DMS 273 (cell line): ENCODE measurements around the gene ATP5F1E.
A peak's percentile ranks its signal among the peaks of the same experiment; 100 is the strongest.

Source experiments
- DNase-seq: peaks from one replicate; lab custom pipeline; 2025; ENCODE audit not compliant: unreplicated experiment; lab: John Stamatoyannopoulos, UW

ATP5F1E gene

DNA sequence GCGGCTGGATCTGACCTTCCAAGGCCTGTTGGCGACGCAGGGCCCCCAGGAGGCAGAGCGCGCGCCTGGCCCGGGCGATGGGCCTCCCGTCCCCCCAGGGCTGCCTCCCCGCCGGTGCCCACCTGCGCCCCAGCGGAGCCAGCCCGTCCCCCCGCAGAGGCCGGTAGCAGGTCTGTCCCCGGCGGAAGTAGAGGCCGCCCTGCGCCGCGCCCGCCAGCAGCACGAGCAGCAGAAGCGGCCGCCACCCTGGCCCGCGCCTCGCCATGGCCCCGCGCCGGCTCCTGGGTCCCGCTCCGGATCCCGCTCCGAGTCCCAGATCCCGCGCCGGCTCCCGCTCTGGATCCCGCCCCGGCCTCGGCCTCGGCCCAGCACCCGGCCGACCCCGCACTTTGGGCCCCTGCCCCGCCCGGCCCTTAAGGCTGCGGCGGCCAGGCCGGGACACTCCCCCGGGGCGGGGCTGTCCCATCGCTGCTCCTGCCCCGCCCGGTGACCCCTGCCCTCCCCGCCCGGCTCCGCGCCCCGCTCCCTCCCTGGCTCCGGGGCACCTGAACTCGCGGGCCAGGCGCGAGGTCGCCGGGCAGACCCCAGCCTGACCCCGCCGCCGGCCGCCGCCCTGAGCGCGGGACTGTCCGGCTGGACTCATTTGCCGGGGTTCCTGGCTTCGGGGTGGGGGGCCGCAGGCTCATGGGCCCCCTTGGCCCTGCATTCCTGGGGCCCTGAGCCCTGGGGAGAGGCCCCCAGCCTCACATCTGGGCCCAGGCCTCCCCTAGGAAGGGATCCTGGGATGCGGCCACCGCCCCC lies 25.1 kb downstream of the ATP5F1E start, which contains the start of gene CTSZ:
CTSZ (minus strand) TSS at position 391 of the 801 bp plus-strand sequence; CDS start at position 265, 126 bp downstream.
- peak; percentile 67 for DNase-seq

DNA sequence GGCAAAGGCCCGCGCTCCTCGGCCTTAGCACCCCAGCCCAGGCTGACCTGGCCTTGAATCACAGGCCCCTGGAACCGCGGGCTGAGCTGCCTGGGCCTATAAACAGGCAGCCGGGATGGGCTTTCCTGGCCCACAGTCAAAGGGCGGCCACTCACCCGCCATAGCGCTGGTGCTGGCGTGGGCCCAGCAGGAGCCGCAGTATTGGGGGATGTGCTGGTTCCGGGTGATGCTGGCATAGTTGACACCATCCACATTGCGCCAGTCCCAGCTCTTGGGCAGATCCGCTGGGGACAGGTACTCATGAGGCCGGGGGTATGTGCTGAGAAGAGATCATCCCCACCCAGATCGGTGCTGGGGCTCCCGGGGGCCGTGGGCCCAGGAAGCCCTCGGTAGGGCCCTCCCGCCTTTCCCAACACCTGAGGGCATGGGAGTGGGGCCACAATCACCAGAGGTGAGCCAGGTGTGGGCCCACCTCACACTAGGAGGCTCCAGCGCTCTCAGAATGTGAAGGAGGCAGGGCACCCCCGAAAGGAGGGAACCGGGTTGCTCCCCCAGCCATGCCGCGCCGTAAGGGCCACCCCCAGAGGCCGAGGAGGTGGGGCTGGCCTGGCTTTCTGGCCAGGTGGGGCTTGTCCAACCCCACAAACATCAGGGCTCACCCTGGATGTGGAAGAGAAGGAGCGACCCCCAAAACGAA lies 25.8 kb downstream of the ATP5F1E start:
- no peak for DNase-seq

DNA sequence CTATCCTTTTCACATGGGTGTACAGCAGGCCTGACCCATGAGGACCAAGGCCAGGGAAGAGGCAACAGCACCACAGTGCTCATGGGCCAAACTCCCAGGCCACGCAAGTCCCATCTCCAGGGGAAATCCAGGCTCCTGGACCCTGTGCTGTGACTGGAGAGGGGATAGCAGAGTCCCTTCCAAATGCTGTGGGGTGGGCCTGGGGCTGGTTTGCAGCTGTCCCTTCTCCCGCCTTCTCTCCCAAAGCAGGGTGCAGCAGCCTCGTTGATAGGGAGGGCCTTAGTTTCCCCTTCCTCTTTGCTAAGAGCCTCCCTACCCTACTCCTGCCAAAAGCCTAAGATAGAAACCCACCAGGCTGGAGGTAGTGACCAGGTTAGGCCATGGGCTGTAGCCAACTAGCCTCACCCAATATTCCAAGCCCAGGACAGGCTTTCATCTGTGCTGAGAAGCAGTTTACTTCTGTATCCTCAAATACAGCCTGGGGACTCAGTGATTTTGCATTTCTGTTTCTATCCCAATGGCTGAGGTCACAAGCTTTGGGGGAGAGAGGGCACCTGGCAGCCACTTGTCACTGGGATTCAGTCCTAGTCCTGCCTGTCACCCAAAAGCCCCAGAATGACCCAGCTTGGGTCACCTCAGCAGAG lies 26.5 kb downstream of the ATP5F1E start:
- no peak for DNase-seq

DNA sequence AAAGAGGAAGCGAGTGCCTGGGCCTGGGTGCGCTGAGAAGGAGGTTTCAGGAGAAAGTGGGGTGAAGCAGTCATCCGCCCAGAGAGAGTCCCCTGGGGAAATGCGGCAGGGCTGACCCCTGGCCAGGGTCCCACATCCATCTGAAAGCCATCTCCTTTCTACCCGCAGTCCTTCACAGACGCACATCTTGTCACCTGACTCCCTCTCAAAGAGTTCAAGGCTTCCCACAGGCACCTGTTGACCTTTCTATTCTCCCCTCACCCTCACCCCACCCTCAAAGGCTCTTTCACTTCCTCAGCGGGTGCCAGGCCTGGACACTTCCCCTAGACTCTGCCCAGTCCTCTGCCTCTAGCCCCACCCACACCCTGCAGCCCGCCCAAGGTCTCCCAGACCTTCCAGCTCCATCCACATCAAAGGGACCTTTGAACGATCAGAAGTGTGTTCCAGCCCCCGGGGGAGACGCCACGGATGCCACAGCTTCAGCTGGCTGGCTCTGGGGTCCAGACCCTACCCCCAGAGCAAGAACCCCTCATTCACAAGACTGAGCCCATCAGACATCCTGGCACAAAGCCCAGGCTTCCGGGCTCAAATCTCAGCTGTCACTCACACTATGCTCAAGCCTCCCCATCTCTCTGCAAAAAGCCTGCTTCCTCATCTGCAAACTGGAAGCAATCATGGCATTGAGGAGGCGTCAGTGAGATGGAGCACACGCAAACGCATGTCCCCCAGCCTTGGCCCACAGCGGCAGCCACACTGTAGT lies 27.2 kb downstream of the ATP5F1E start:
- DNase-seq: peak; percentile 32

DNA sequence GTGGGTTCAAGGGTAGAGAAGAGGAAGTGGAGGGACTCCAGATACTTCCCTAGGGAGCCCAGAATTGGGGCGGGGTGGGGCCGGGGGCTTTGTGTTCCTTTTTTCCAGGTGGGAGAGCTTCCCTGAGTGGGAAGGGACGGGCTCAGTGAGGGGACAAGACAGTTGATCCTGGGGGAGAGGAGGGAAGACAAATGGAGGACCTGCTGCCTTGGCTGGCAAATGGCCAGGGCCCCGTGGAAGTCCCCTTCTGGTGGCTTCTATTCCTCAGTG lies 27.7 kb downstream of the ATP5F1E start:
- DNase-seq: peak; percentile 21

DNA sequence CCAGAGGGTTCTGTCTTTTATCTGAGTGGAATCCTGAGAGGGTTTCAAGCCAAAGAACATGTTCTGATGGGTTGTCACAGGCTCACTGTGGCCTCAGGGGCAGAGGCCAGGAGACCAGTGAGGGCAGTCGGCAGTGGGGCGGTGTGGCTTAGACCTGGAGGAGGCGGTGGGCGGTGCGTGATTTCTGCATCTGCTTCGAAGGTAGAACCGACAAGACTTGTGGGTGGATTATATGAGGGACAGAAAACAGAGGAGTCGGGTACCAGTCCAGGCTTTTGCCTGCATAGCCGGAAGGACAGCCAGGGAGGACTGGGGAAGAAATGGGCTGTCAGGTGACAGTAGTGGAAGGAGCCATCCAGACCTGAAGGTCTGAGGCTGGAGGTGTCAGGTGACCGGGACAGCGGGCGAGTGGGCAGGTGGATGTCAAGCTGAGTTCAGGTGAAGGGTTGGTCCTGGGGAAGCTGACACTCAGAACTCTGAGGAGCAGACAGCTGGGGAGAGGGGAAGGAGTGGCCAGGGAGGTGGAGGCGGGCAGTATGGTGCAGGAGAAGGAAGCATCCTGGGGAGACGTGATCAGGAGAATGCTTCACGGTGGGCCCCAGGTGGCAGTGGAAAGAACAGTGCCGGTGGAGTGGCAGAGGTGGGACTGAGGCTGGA lies 28.2 kb downstream of the ATP5F1E start:
- DNase-seq: no peak

DNA sequence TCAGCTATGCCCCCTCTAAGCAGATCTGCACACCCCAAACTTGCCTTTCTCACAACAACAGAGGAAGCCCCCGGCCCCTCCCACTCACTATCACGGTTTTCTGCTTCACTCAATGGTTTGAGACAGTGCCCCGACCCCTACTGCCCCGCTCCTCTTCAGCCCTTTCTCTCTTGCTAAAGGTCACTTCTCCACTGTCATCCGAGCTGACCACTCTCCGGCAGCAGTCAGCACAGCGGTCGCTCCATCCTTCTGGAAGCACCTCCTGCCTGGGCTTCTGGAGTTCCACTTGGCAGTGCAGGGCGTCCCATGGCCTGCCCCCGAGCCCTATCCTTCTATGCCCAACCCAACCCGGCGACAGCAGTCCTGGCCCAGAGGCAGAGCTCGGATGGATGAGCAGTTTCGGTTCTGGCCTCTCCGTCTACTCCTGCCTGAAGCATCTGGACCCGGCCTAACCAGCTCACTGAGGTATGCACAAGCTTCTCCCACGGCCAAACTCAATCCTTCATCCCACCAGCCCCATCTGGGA lies 29.2 kb downstream of the ATP5F1E start:
- DNase-seq: no peak

DNA sequence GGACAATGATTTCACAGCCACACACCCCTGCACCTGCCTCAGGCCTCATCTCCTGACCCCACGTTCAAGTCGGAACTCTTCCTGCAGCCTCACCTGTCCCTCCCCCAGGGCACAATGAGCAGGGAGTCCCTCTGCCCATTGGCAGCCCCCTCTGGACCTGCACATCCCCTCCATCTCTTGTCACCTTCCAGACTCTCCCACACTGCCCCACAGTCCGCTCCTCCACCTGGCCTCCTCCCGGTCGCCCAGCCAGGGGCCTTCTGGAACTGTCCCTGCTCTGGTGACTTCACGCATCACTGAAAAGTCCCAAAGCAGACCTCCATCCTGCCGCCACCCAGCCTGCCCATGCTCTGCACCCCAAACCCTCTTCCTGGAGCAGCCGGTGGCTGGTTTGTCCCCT lies 29.7 kb downstream of the ATP5F1E start:
- DNase-seq: no peak

DNA sequence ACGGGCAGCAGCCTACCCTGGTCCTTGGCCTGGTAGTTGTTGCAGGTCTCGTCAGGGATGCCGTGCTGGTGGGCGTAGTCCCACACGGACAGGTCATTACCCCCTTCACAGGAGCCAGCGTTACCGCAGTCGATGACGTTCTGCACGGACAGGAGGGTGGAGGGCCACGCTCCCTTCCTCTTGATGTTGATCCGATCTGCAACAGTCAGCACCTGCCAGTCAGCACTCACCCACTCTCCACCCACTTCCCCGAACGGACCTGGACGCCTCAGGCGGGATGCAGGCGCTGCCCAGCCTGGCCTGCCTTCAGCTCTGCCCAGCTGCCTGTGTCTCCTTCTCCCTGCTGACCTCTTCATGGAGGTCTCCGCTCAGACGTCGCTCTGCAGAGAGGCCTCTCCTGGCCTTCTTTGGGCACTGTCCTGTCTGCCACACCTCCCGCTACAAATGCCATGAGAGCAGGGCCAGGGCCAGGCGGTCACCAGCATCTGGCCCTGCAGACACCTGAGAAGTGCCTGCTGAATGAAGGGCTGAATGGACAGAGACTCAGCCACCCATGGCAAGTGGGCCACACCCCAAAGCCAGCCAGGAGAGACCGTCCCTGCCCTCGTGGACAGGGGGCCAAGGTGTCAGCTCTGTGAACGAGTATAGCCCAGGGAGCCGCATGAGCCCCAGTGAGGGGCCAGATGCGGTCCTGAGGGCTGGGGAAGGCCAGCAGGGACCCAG lies 30.5 kb downstream of the ATP5F1E start:
- DNase-seq: no peak

DNA sequence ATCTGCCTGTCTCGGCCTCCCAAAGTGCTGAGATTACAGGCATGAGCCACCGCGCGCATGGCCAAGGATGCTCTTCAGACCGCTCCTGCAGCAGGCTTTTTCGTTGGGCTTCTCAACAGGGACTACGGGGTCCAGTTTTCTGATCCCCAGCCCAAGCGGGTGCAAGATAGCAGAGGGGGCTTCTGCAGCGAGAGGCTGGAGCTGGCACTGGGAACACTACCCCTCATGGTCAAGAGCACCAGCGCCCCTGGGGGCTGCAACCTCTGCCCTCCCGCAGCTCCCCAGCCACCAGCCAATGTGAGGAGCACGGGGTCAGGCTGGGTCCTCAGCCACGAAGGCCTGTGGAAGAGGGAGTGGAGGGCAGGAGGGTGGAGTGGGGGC lies 31.1 kb downstream of the ATP5F1E start:
- DNase-seq: no peak

DNA sequence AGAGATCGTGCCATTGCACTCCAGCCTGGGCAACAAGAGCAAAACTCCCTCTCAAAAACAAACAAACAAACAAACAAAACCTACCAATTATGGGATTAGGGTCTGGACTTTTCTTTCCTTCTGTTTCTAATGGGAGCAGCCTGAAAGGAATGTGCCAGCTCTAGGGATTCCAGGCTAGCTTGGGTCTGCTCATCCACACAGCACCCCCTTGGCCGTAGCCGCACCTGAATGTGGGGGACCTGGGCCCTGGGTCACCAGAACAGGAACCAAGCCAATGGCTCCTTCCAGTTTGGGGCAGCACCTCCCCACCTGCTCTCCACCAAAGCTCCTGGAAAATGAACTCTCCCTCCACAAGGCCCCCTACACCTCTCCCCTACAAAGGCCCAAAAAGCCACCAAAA lies 31.8 kb downstream of the ATP5F1E start:
- no peak for DNase-seq

DNA sequence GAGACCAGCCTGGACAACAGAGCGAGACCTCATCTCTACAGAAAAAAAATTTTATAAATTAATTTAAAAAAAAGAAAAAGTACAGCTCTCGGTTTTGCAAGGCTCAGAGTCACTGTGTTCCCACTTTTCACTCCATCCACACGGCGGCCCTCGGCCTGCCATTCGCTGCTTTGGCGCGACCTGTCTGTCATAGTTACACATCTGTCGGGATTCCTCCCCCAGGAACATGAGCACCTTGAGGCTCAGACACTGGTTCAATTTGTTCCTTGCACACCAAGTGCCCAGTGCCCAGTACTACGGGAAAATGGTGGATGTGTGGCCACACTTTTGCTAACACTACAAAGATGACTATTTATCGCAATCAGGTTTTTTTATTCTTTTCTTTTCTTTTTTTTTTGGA lies 33.5 kb downstream of the ATP5F1E start:
- DNase-seq: no peak

DNA sequence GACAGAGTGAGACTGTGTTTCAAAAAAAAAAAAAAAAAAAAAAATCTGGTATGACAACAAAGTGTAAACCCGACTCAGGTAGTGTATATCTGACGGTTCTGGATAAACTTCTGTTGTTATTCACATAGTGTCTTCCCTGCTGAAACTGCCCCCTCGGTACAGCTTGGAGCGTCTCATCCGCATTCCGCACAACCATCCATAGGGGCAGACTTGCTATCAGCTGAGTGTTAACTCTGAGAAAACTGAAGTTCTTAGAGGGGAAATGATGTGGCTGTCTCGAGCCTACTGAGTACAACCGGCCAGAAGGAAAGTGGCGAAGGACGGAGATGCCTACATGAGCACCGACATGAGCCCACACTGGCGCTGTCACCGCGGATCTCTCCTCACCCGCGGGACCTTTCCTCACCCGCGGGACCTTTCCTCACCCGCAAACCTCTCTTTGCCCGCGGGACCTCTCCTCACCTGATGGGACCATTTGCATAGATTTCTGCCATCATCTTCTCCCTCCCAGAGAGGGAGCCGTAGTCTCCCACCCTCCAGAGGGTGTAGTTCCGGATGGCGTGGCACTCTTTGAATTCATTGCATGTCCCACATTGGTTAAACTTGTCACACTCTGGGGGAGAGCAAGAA lies 34.9 kb downstream of the ATP5F1E start:
- DNase-seq: peak; percentile 16

DNA sequence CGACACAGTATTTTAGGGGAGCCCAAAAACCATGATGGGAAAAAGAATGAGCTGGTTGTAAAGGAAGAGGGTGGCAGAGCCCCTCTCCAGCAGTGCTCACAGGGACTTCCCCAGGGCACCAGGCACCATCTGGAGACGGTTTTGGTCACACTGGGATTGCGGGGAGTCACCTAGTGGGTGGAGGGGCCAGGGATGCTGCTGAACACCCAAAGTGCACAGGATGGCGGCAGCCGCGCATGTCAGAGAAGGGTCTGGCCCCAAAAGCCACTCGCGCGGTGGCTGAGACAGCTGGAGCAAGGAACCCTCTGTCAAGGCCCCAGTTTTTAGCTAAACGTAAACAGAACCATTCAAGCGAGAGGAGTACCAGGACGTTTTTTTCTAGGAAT lies 35.9 kb downstream of the ATP5F1E start:
- no peak for DNase-seq

DNA sequence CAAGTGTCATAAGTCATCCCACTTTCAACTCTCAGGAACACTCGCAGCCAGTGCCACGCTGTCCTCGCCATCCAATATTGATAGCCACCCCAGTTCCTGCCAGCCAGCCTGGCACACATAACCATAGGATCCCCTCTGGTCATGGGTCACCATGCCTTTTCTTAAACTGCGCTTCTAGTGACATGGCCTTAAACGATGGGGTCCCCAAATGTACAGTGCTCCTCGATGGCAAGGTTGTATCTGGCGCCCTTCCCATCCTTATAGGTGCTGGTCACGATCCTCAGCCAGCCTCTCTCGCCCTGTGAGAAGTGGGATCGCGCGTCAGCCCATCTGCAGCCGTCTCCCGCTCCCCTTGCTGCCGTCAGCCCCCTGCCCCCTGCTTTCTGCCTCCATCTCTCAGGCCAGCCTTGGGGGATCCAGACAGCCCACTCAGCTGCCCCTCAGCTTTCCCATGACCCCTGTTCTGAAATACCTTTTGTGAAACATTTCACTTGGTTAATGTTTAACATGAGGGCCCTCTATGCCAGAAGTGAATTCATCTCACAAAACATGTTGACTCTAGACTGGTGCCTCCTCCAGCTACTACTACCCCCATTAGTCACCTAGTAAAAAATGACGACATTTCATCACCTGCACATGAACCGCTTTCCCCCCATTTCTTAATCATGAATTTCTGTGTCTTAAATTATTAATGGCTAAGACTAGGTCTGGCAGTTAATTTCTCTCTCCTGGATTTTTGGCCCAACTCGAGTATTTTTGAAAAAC lies 36.5 kb downstream of the ATP5F1E start:
- DNase-seq: no peak

DNA sequence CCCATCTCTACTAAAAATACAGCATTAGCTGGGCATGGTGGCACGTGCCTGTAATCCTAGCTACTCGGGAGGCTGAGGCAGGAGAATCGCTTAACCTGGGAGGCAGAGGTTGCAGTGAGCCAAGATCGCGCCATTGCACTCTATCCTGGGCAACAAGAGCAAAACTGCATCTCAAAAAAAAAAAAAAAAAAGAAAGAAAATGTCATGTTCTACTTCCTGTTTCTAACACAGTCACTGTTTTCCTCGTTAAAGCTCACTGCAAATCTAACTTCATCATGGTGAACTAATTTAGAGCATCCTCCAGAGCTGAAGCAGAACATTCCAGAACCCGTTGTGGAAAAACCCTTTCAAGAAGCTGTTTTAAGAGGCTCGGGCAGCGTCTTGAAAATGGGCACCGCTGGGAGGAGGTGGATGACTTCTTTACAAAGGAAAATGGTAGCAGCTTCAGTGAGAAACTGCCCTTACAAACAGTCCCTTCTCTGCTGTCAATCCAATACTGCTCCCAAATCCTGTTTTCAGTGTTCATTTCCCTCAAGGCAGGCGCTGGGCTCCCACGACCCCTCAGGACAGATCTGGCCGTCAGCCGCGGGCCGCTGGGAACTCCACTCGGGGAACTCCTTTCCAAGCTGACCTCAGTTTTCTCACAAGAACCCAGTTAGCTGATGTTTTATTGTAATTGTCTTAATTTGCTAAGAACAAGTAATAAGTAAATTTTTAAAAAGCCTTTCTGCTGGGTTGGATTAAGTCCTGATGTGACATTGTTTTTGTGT lies 37.6 kb downstream of the ATP5F1E start:
- no peak for DNase-seq

DNA sequence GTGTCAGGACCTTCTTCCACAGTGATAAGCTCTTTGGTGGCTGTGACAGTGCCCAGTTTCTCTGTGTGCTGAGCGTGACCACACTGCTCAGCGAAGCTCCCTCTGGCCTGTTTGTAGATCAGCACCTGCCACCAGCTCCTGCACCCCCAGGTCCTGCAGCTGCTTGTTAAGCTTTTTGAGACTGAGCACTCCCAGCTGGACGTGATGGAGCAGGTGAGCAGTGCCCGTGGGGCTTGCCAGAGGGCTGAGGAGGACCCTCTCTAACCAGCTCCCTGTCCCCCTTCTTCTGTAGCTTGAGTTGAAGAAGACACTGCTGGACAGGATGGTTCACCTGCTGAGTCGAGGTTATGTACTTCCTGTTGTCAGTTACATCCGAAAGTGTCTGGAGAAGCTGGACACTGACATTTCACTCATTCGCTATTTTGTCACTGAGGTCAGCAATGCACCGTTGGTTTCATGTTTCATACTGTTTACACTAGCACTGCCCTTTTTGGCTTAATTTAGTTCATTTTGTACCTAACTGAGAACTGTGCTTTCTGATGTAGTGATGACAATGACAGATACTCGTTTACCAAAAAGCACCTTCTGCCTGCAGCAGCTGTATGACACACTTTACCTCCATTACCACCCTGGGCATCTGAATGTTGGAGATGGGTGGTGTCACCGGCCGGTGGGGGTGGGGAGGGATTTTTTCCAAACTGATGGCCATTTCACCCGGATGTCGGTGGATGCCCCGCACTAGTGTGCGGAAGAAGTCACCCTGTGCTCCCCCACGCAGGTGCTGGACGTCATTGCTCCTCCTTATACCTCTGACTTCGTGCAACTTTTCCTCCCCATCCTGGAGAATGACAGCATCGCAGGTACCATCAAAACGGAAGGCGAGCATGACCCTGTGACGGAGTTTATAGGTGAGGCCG lies 38.5 kb downstream of the ATP5F1E start:
- DNase-seq: no peak
